GM23338 (cell line): ENCODE data around the gene EXOC4.

ENCODE experiments used
- EZH2 ChIP-seq: fragments of 200-600 bp; sonication (generic); IDR thresholded peaks from one replicate; pipeline ENCODE4 v1.8.0; 2017; ENCODE audit warnings: antibody characterized with exemption, mild to moderate bottlenecking, low read depth; ENCODE audit not compliant: unreplicated experiment
- NANOG ChIP-seq: IDR thresholded peaks from 2 replicates; pipeline ENCODE4 v1.6.1; 2016; ENCODE audit warnings: antibody characterized with exemption, borderline replicate concordance
- POLR2AphosphoS5 ChIP-seq: IDR thresholded peaks from 2 replicates; pipeline ENCODE4 v1.6.1; 2016; ENCODE audit warnings: antibody characterized with exemption, low read depth
- ZNF462 ChIP-seq: fragments of 250-450 bp; sonication (Bioruptor Pico); IDR thresholded peaks from 2 replicates; pipeline ENCODE4 v1.5.0; 2020; ENCODE audit warnings: mild to moderate bottlenecking, moderate library complexity
- TF ChIP-seq, protein P1 (sequence below), 2 experiments: fragments of 200-600 bp in 1 of 2; sonication (generic) in 1 of 2; conservative IDR thresholded peaks; 2 replicates each; pipeline versions ENCODE4 v1.5.1 to v1.6.1; 2016 to 2017; ENCODE audit warnings: antibody characterized with exemption in 2 of 2, low read depth in 2 of 2, mild to moderate bottlenecking in 2 of 2, moderate library complexity in 1 of 2
- TF ChIP-seq, protein P2 (sequence below): IDR thresholded peaks from 2 replicates; pipeline ENCODE4 v1.6.1; 2016; ENCODE audit warnings: antibody characterized with exemption

GRCh38 chr7:133858311-133858710 lies 605.4 kb downstream of the EXOC4 start:
- TF ChIP-seq, protein P1, sequence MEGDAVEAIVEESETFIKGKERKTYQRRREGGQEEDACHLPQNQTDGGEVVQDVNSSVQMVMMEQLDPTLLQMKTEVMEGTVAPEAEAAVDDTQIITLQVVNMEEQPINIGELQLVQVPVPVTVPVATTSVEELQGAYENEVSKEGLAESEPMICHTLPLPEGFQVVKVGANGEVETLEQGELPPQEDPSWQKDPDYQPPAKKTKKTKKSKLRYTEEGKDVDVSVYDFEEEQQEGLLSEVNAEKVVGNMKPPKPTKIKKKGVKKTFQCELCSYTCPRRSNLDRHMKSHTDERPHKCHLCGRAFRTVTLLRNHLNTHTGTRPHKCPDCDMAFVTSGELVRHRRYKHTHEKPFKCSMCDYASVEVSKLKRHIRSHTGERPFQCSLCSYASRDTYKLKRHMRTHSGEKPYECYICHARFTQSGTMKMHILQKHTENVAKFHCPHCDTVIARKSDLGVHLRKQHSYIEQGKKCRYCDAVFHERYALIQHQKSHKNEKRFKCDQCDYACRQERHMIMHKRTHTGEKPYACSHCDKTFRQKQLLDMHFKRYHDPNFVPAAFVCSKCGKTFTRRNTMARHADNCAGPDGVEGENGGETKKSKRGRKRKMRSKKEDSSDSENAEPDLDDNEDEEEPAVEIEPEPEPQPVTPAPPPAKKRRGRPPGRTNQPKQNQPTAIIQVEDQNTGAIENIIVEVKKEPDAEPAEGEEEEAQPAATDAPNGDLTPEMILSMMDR (conservative IDR thresholded peaks at IDR 0.05; ENCODE audit: low read depth in 2 of 2), result no peak
- TF ChIP-seq POLR2AphosphoS5 (no peak), EZH2 (no peak), ZNF462 (no peak), NANOG (no peak)
- TF ChIP-seq, protein P2, sequence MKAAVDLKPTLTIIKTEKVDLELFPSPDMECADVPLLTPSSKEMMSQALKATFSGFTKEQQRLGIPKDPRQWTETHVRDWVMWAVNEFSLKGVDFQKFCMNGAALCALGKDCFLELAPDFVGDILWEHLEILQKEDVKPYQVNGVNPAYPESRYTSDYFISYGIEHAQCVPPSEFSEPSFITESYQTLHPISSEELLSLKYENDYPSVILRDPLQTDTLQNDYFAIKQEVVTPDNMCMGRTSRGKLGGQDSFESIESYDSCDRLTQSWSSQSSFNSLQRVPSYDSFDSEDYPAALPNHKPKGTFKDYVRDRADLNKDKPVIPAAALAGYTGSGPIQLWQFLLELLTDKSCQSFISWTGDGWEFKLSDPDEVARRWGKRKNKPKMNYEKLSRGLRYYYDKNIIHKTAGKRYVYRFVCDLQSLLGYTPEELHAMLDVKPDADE, result no peak
